NCI-H1092 (cell line): Measurements from ENCODE around the gene CFAP97D1.

Experiments used
- DNase-seq: peaks from one replicate; lab custom pipeline; 2025; lab: John Stamatoyannopoulos, UW

CFAP97D1 gene

GRCh38 chr17:43799047-43799446, 18.8 kb downstream of the CFAP97D1 start:
- no peak for DNase-seq

- no peak for DNase-seq
Measured at GRCh38 chr17:43800736-43801135, 20.5 kb downstream of the CFAP97D1 start.

GRCh38 chr17:43801844-43802243, 21.6 kb downstream of the CFAP97D1 start:
- no peak for DNase-seq

- no peak for DNase-seq
Measured at GRCh38 chr17:43803758-43804157, 23.5 kb downstream of the CFAP97D1 start.

GRCh38 chr17:43805117-43805516, 24.9 kb downstream of the CFAP97D1 start:
- DNase-seq, result no peak

- DNase-seq, result no peak
Measured at GRCh38 chr17:43808076-43808475, 27.8 kb downstream of the CFAP97D1 start.

- DNase-seq, result no peak
Measured at GRCh38 chr17:43809121-43809520, 28.9 kb downstream of the CFAP97D1 start.

- no peak for DNase-seq
Measured at GRCh38 chr17:43810226-43810715, 30.0 kb downstream of the CFAP97D1 start.

GRCh38 chr17:43810823-43811222, 30.6 kb downstream of the CFAP97D1 start:
- DNase-seq, result no peak

- no peak for DNase-seq
Measured at GRCh38 chr17:43812396-43813265, 32.4 kb downstream of the CFAP97D1 start.

- no peak for DNase-seq
Measured at GRCh38 chr17:43813386-43813785, 33.2 kb downstream of the CFAP97D1 start.

GRCh38 chr17:43814026-43814425, 33.8 kb downstream of the CFAP97D1 start:
- DNase-seq, result no peak

- DNase-seq, result no peak
Measured at GRCh38 chr17:43814714-43815113, 34.5 kb downstream of the CFAP97D1 start.

- no peak for DNase-seq
Measured at GRCh38 chr17:43816336-43817320, 36.4 kb downstream of the CFAP97D1 start.

GRCh38 chr17:43817826-43818225, 37.6 kb downstream of the CFAP97D1 start:
- DNase-seq, result no peak

- DNase-seq, result no peak
Measured at GRCh38 chr17:43818966-43819365, 38.7 kb downstream of the CFAP97D1 start.

- DNase-seq, result no peak
Measured at GRCh38 chr17:43820759-43821158, 40.5 kb downstream of the CFAP97D1 start.

- no peak for DNase-seq
Measured at GRCh38 chr17:43822570-43823190, 42.4 kb downstream of the CFAP97D1 start.

- DNase-seq, result no peak
Measured at GRCh38 chr17:43823350-43824084, 43.3 kb downstream of the CFAP97D1 start.

- DNase-seq, result no peak
Measured at GRCh38 chr17:43825567-43825966, 45.3 kb downstream of the CFAP97D1 start.

GRCh38 chr17:43826206-43826605, 46.0 kb downstream of the CFAP97D1 start:
- DNase-seq, result no peak
